Thyroid gland (tissue), 4 donors: ENCODE results near the gene PHF13. TPM values are rescaled to one million over a fixed set of nuclear protein-coding genes. Genes with fewer than 3 reads are reported as not detected.

ENCODE experiments used
- DNase-seq, 2 donors: peaks; one replicate each; pipeline ENCODE4 v3.0.0-alpha.2; 2019
- H3K27ac ChIP-seq, 3 donors: fragments of 200-600 bp; sonication (generic); 1 replicate in 2 of 3; 2 replicates in 1 of 3; pipeline ENCODE4 v1.5.1; 2016 to 2019; ENCODE audit warnings: mild to moderate bottlenecking in 1 of 3, moderate library complexity in 1 of 3
- H3K27me3 ChIP-seq: fragments of 200-600 bp; sonication (generic); one replicate; pipeline ENCODE4 v1.5.1; 2019
- H3K36me3 ChIP-seq, 2 donors: fragments of 200-600 bp; sonication (generic); one replicate each; pipeline ENCODE4 v1.5.1; 2016 to 2019
- H3K4me1 ChIP-seq, 2 donors: fragments of 200-600 bp; sonication (generic); one replicate each; pipeline ENCODE4 v1.5.1; 2017 to 2019
- H3K4me3 ChIP-seq, 3 donors: fragments of 200-600 bp; sonication (generic); replicated peaks in 1 of 3; 1 replicate in 2 of 3; 2 replicates in 1 of 3; pipeline ENCODE4 v1.5.1; 2016; ENCODE audit warnings: mild to moderate bottlenecking in 1 of 3
- H3K9me3 ChIP-seq: fragments of 200-600 bp; sonication (generic); one replicate; pipeline ENCODE4 v1.5.1; 2017
- POLR2A ChIP-seq, 2 donors: fragments of 450-650 bp; IDR thresholded peaks; one replicate each; pipeline ENCODE4 v1.6.1; 2017; ENCODE audit warnings: antibody characterized with exemption in 2 of 2, mild to moderate bottlenecking in 2 of 2, moderate library complexity in 1 of 2
- WGBS, 2 donors: methylation state at CpG; one replicate each; pipeline ENCODE4 v1.1.5; 2017; 5-methylcytosine and 5-hydroxymethylcytosine counted together
- intact Hi-C: fragments of 100-400 bp; cut with DNase I; formaldehyde crosslinking; loops from one replicate; pipeline ENCODE4 v1.15.1; 2023
- total RNA-seq, 4 donors: library from RNA; depleted of rRNA; stranded (reverse); fragments of >200 nt; gene quantifications; one replicate each; pipeline ENCODE4 v1.2.3, GENCODE V29; 2016
- TF ChIP-seq, protein P1 (sequence below), 6 experiments: fragments of 200-600 bp in 3 of 6; fragments of 450-650 bp in 3 of 6; sonication (generic) in 3 of 6; IDR thresholded peaks; one replicate each; pipeline ENCODE4 v1.5.1; 2016 to 2019; ENCODE audit warnings: antibody characterized with exemption in 6 of 6, mild to moderate bottlenecking in 2 of 6, inconsistent platforms in 1 of 6, moderate library complexity in 1 of 6

The PHF13 gene
- total RNA-seq, 4 donors from 2014 or later: 7.8 to 14.1 (median 9.5) TPM

- H3K36me3 ChIP-seq: no peaks in the 10 kb centered on the region
- no peaks in the 10 kb centered on the region for H3K9me3 ChIP-seq
- no peak overlapping the region for H3K4me3 ChIP-seq
- H3K27me3 ChIP-seq: no peaks in the 10 kb centered on the region
- intact Hi-C loops: no loop called here
- 74 to 79% methylated on average over 7 to 8 of the region's 8 CpGs for WGBS, 2 donors
- no peak overlapping the region for H3K27ac ChIP-seq
- TF ChIP-seq, protein P1, sequence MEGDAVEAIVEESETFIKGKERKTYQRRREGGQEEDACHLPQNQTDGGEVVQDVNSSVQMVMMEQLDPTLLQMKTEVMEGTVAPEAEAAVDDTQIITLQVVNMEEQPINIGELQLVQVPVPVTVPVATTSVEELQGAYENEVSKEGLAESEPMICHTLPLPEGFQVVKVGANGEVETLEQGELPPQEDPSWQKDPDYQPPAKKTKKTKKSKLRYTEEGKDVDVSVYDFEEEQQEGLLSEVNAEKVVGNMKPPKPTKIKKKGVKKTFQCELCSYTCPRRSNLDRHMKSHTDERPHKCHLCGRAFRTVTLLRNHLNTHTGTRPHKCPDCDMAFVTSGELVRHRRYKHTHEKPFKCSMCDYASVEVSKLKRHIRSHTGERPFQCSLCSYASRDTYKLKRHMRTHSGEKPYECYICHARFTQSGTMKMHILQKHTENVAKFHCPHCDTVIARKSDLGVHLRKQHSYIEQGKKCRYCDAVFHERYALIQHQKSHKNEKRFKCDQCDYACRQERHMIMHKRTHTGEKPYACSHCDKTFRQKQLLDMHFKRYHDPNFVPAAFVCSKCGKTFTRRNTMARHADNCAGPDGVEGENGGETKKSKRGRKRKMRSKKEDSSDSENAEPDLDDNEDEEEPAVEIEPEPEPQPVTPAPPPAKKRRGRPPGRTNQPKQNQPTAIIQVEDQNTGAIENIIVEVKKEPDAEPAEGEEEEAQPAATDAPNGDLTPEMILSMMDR (IDR thresholded peaks at IDR 0.05): no peak
- no peak for TF ChIP-seq POLR2A (IDR thresholded peaks at IDR 0.05)
- no peak for DNase-seq
- H3K4me1 ChIP-seq: peaks cover under 1 to 2% of the 10 kb centered on the region in 2 donors
Observed at GRCh38 chr1:6574025-6574620, 39.4 kb upstream of the PHF13 start.

DNA sequence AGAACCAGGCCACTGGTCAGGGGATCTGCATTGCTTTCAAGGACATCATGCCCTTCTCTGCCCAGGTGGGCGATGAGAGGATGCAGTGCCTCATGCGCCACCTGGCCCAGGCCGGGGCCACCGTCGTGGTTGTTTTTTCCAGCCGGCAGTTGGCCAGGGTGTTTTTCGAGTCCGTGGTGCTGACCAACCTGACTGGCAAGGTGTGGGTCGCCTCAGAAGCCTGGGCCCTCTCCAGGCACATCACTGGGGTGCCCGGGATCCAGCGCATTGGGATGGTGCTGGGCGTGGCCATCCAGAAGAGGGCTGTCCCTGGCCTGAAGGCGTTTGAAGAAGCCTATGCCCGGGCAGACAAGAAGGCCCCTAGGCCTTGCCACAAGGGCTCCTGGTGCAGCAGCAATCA is 38.7 kb upstream of the PHF13 start:
- Histone ChIP-seq H3K9me3 (no peaks in the 10 kb centered on the region), H3K4me3 (no peak overlapping the region), H3K36me3 (no peaks in the 10 kb centered on the region), H3K27ac (no peak overlapping the region), H3K4me1 (peaks cover 5 to 6% of the 10 kb centered on the region in 2 donors), H3K27me3 (no peaks in the 10 kb centered on the region)
- TF ChIP-seq, protein P1 (IDR thresholded peaks at IDR 0.05): no peak
- no peak for TF ChIP-seq POLR2A (IDR thresholded peaks at IDR 0.05)
- WGBS, 2 donors: 86 to 89% methylated on average over 4 to 10 of the region's 14 CpGs
- intact Hi-C loops: no loop called here
- no peak for DNase-seq

GRCh38 chr1:6577831-6578525 is 35.6 kb upstream of the PHF13 start:
- no peaks in the 10 kb centered on the region for H3K27me3 ChIP-seq
- peaks cover 14 to 23% of the 10 kb centered on the region in 2 donors for H3K4me1 ChIP-seq
- DNase-seq: no peak
- TF ChIP-seq, protein P1 (IDR thresholded peaks at IDR 0.05): no peak
- no peak for TF ChIP-seq POLR2A (IDR thresholded peaks at IDR 0.05)
- H3K27ac ChIP-seq: no peak overlapping the region
- no peaks in the 10 kb centered on the region for H3K9me3 ChIP-seq
- no peak overlapping the region for H3K4me3 ChIP-seq
- WGBS, 2 donors: 72 to 85% methylated on average over 6 of the region's 6 CpGs
- intact Hi-C loops: no loop called here
- no peaks in the 10 kb centered on the region for H3K36me3 ChIP-seq

GRCh38 chr1:6578624-6579373 is 34.7 kb upstream of the PHF13 start:
- TF ChIP-seq, protein P1 (IDR thresholded peaks at IDR 0.05): no peak
- DNase-seq: no peak
- peak overlapping the region in 2 of 3 donors; percentile 69 to 86 for H3K27ac ChIP-seq
- peak overlapping the region in 1 of 3 donors; percentile 85 for H3K4me3 ChIP-seq
- peaks cover 14 to 23% of the 10 kb centered on the region in 2 donors for H3K4me1 ChIP-seq
- no peaks in the 10 kb centered on the region for H3K27me3 ChIP-seq
- intact Hi-C loops: no loop called here
- WGBS, 2 donors: 87 to 92% methylated on average over 13 of the region's 14 CpGs
- no peaks in the 10 kb centered on the region for H3K9me3 ChIP-seq
- H3K36me3 ChIP-seq: no peaks in the 10 kb centered on the region
